ENCODE results near the gene PRR30. TPM values are rescaled to one million over a fixed set of nuclear protein-coding genes. Genes with fewer than 3 reads are reported as not detected.

PRR30 gene
- total and polyA plus RNA-seq, 10 of the 15 experiments (the other 5 are each of a cell fraction or from before 2014, with no cell fraction given), result not detected

DNA sequence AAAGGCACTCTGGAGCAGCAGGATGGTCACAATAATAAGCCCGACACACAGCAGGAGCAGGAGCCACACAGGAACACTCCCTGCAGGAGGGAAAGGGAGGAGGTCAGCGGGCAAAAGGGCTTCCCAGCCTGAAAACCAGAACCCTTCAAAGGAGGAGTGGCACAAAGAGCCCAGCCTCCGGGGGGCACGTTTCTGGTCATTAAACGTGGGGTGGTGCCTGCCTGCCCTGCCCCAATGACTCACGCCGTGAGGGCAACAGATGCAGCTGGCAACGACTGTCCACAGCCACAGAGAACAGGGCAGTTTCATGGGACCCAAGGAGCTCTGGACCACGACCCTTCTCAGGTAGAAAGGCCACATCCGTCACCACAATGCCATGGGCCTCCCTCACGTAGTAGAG is 7.8 kb downstream of the PRR30 start:
- in situ Hi-C loops (cut with MboI), result no loop called here
- intact Hi-C loops (cut with micrococcal nuclease; ENCODE audit: unreplicated experiment), result loop anchor here (5.0 kb wide), 1 partner anchor 51 kb away; no protein-coding TSS in a partner anchor
- ATAC-seq (no peak), FAIRE-seq (no peak), DNase-seq (ENCODE audit: low read depth, low spot score) (no peak)
- SMC1A ChIA-PET (ENCODE audit: uncharacterized antibody, unreplicated experiment), result interaction anchor here (1.5 kb wide), 1 partner anchor 34 kb away, joined by 4 read pairs; no protein-coding TSS in a partner anchor
- Histone ChIP-seq H3K4me3 (no peak overlapping the region), H3K4me1 (ENCODE audit: control insufficient read depth, insufficient read depth, low read length) (peaks cover 8% of the 10 kb centered on the region), H3K79me2 (ENCODE audit: control insufficient read depth, insufficient read depth, low read length) (peaks cover 19% of the 10 kb centered on the region), H3K9me3 (replicated peaks; ENCODE audit: control insufficient read depth, insufficient read depth, low read length) (no peaks in the 10 kb centered on the region), H3K4me2 (ENCODE audit: control insufficient read depth, insufficient read depth) (no peak overlapping the region), H2AFZ (ENCODE audit: control insufficient read depth, low read depth, low read length) (no peak overlapping the region), H4K20me1 (ENCODE audit: control insufficient read depth, insufficient read depth) (no peaks in the 10 kb centered on the region), H3K9ac (ENCODE audit: control insufficient read depth, insufficient read depth, low read length) (no peak overlapping the region), H3K36me3 (ENCODE audit: control insufficient read depth in 2 of 2, insufficient read depth in 2 of 2, low read length in 1 of 2) (peaks cover 10 to 17% of the 10 kb centered on the region in 2 experiments), H3K27ac (ENCODE audit: control insufficient read depth, insufficient read depth) (no peak overlapping the region), H3K27me3 (replicated peaks in 1 of 2; ENCODE audit: control insufficient read depth in 2 of 2, insufficient read depth in 2 of 2, low read length in 1 of 2) (no peaks in the 10 kb centered on the region)
- WGBS (ENCODE audit: insufficient coverage, insufficient replicate concordance, low lambda C conversion rate, missing lambda C conversion rate), result 89% methylated on average over 11 of the region's 11 CpGs
- TF ChIP-seq, protein P1, sequence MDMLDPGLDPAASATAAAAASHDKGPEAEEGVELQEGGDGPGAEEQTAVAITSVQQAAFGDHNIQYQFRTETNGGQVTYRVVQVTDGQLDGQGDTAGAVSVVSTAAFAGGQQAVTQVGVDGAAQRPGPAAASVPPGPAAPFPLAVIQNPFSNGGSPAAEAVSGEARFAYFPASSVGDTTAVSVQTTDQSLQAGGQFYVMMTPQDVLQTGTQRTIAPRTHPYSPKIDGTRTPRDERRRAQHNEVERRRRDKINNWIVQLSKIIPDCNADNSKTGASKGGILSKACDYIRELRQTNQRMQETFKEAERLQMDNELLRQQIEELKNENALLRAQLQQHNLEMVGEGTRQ (IDR thresholded peaks at IDR 0.05; ENCODE audit: borderline replicate concordance, low read depth, low read length), result no peak
- TF ChIP-seq ZNF207 (IDR thresholded peaks at IDR 0.05; ENCODE audit: borderline replicate concordance) (no peak), STAT3 (IDR thresholded peaks at IDR 0.05; ENCODE audit: low read depth, low read length) (no peak), NFYA (IDR thresholded peaks at IDR 0.05; ENCODE audit: borderline replicate concordance, low read depth, low read length) (no peak), MTA2 (IDR thresholded peaks at IDR 0.05; ENCODE audit: low read depth) (no peak), RB1 (IDR thresholded peaks at IDR 0.05; ENCODE audit: borderline replicate concordance) (no peak), SMARCA5 (IDR thresholded peaks at IDR 0.05) (no peak), BMI1 (IDR thresholded peaks at IDR 0.05; ENCODE audit: borderline replicate concordance) (no peak), MYC (IDR thresholded peaks at IDR 0.05; ENCODE audit: insufficient read depth, insufficient read length, insufficient replicate concordance, low read length, severe bottlenecking) (no peak), TAF1 (IDR thresholded peaks at IDR 0.05; ENCODE audit: borderline replicate concordance, low read depth, low read length) (no peak), HCFC1 (IDR thresholded peaks at IDR 0.05; ENCODE audit: low read length) (no peak), SMC3 (IDR thresholded peaks at IDR 0.05; ENCODE audit: borderline replicate concordance, low read length) (no peak), EGR1 (IDR thresholded peaks at IDR 0.05; ENCODE audit: borderline replicate concordance in 1 of 2, low read depth in 2 of 2, low read length in 2 of 2) (no peak), LARP7 (IDR thresholded peaks at IDR 0.05) (no peak), ZNF384 (IDR thresholded peaks at IDR 0.05; ENCODE audit: borderline replicate concordance, low read depth, low read length) (no peak), POLR2A (IDR thresholded peaks at IDR 0.05; ENCODE audit: low read depth, low read length) (no peak)
- CTCF ChIA-PET, result interaction anchor here (1.4 kb wide), 1 partner anchor 44 kb away, joined by 4 read pairs; no protein-coding TSS in a partner anchor
- RAD21 ChIA-PET (ENCODE audit: unreplicated experiment), result no interaction called here
- POLR2A ChIA-PET, result no interaction called here
- no TSS peak for BruUV-seq (replicated peaks)

Measured in GM12878 (cell line).